Activated naive CD4-positive, alpha-beta T cell treated with anti-CD3 and anti-CD28 coated beads, Interleukin-2, amount 50 U/mL, for 24 hours (primary cell): ENCODE measurements around the gene LCNL1.

ENCODE experiments used
- H3K27ac Mint-ChIP-seq: one replicate; pipeline ENCODE4 v1.8.0; 2021; ENCODE audit warnings: mild to moderate bottlenecking, mixed read lengths
- H3K27me3 Mint-ChIP-seq: one replicate; pipeline ENCODE4 v1.8.0; 2021; ENCODE audit warnings: mixed read lengths
- H3K36me3 Mint-ChIP-seq: one replicate; pipeline ENCODE4 v1.8.0; 2021; ENCODE audit warnings: mixed read lengths
- H3K4me1 Mint-ChIP-seq: one replicate; pipeline ENCODE4 v1.8.0; 2021; ENCODE audit warnings: mixed read lengths
- H3K4me3 Mint-ChIP-seq: one replicate; pipeline ENCODE4 v1.8.0; 2021; ENCODE audit warnings: mild to moderate bottlenecking, mixed read lengths
- H3K9me3 Mint-ChIP-seq: one replicate; pipeline ENCODE4 v1.8.0; 2021; ENCODE audit warnings: mixed read lengths

The LCNL1 gene

DNA sequence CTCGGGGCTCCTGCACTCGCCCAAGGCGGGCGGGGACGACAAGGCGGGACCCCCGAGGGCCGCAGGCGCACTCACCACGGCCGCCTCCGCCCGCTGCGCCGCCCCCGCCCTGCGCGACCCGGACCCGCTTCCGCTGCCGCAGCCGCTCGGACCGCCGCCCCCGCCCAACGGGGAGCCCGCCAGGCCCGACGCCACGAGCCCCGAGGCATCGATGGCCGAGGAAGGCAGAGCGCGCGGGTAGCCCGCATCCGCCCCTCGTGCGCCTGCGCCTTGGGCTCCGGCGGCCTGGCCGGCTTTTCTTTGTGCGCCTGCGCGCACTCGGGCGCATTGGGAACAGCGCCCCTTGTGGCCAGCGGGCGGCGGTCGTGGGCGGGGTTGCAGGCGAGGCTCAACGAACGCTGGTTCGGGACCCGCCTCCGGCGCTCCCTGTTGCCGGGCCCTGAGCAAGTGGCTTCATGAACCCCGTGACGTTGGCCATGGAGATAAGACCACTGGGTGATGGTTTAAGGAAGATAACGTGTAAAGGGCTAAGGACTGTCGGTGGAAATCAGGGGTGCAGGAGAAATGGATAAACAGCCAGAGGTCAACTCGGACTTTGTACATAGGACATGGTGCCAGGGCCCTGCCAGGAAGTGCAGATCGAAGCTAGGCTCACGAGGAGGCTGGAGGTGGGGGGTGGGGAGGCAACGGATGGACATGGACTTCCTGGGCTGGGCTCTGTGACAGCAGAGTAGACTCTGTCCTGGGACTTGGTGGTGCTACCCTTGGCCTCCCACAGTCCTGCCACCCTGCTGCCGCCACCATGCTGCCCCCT, 38.1 kb upstream of the LCNL1 start, which contains the start of the genes C8G and FBXW5:
TSS of gene C8G (plus strand) at position 725 of the 814 bp plus-strand sequence. CDS start at position 803, 78 bp downstream.
TSS of gene FBXW5 (minus strand) at position 220 of the 814 bp plus-strand sequence. CDS start 655 bp downstream, outside the sequence.
- Mint-ChIP-seq H3K4me1 (peaks cover 9% of the 10 kb centered on the region), H3K36me3 (peaks cover 1% of the 10 kb centered on the region), H3K27ac (peak within 1 kb of the TSS; percentile 84), H3K27me3 (no peaks in the 10 kb centered on the region), H3K9me3 (no peaks in the 10 kb centered on the region), H3K4me3 (peak within 1 kb of the TSS; percentile 85)

DNA sequence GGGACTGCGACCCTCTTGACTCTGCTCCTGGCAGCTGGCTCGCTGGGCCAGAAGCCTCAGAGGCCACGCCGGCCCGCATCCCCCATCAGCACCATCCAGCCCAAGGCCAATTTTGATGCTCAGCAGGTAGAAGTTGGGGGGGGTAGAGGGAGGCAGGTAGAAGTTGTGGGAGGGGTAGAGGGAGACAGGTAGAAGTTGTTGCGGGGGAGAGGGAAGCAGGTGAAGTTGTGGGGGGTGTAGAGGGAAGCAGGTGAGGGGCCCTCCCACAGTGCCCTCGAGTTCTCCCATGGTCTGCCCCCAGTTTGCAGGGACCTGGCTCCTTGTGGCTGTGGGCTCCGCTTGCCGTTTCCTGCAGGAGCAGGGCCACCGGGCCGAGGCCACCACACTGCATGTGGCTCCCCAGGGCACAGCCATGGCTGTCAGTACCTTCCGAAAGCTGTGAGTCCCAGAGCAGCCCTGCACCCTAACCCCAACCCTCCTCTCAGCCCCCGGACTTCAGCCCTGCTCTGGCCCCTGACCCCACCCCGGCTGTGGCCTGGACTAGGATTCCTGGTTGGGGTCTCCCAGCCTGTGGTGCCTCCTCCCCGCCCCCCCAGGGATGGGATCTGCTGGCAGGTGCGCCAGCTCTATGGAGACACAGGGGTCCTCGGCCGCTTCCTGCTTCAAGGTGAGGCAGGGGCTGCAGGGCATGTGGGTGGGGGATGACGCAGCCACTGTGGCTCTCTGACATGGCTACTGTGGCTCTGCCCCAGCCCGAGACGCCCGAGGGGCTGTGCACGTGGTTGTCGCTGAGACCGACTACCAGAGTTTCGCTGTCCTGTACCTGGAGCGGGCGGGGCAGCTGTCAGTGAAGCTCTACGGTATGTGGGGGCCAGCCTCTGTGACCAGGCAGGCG, 37.2 kb upstream of the LCNL1 start:
- no peaks in the 10 kb centered on the region for H3K27me3 Mint-ChIP-seq
- H3K36me3 Mint-ChIP-seq, result peaks cover 1% of the 10 kb centered on the region
- H3K27ac Mint-ChIP-seq, result no peak overlapping the region
- H3K4me1 Mint-ChIP-seq, result peaks cover 9% of the 10 kb centered on the region
- no peak overlapping the region for H3K4me3 Mint-ChIP-seq
- no peaks in the 10 kb centered on the region for H3K9me3 Mint-ChIP-seq

DNA sequence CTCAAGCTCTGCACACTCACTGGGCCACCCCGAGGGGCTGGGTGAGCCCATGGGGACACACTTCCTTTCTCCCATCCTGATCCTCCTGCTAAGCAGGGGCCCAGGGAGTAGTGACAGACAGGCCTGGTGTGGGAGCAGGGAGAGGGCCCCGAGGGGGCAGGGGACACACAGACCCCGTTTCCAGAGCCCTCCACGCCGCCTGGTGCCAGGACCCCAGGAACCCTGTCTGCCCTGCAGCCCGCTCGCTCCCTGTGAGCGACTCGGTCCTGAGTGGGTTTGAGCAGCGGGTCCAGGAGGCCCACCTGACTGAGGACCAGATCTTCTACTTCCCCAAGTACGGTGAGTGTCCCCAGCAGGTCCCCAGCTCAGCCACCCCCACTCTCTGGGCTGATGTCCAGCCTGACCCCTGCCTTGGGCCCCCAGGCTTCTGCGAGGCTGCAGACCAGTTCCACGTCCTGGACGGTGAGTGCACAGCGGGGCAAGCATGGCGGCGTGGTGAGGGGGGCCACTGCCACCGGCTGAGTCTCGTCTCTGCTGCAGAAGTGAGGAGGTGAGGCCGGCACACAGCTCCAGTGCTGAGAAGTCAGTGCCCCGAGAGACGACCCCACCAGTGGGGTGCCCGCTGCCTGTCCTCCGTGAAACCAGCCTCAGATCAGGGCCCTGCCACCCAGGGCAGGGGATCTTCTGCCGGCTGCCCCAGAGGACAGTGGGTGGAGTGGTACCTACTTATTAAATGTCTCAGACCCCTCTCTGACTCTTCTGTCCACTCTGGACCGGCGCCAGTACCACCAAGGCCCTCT, 36.4 kb upstream of the LCNL1 start:
- H3K36me3 Mint-ChIP-seq, result peaks cover 1% of the 10 kb centered on the region
- H3K4me1 Mint-ChIP-seq, result peaks cover 9% of the 10 kb centered on the region
- H3K9me3 Mint-ChIP-seq, result no peaks in the 10 kb centered on the region
- no peak overlapping the region for H3K4me3 Mint-ChIP-seq
- no peaks in the 10 kb centered on the region for H3K27me3 Mint-ChIP-seq
- H3K27ac Mint-ChIP-seq, result no peak overlapping the region

DNA sequence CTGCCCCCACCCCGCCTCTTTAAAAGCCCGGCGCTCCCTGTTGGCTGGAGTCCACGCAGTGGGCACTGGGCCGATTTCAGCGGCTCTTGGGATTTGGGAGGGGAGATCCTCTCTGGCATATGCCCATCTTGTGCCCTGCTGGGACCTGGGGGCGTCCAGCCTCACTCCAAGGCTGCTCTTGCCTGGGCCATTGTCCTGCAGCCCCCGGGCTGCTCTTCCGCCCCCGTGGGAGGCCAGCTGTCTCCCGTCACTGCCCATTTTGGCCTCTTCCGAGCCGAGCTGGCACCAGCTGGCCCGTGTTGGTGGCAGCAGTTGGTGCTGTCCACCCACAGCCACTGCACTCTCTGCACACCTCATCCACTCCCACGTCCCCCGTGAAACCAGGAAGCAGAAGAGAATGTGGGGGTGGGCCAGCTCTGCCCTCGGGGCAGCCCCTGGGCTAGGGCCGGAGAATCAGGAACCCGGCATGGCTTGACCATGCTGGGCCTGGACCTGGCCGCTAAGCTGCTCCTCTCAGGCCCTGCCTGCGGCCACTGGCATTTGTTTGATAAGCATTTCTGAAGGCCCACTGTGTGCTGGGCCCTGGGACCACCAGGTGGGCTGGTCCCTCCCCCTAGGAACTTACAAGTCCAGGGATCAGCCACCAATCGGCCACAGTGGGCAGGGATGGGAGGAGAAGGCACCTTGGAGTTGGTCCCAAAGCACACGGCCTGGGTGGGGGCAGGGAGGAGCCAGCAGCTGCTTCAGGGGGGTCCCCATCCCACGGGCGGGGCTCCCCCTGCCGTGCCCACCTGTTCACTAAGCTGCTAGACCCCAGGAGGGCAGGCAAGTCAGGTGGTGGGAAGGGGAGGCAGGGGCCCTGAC, 35.5 kb upstream of the LCNL1 start:
- Mint-ChIP-seq H3K4me1 (peaks cover 9% of the 10 kb centered on the region), H3K36me3 (no peaks in the 10 kb centered on the region), H3K27me3 (no peaks in the 10 kb centered on the region), H3K27ac (no peak overlapping the region), H3K4me3 (no peak overlapping the region), H3K9me3 (no peaks in the 10 kb centered on the region)

DNA sequence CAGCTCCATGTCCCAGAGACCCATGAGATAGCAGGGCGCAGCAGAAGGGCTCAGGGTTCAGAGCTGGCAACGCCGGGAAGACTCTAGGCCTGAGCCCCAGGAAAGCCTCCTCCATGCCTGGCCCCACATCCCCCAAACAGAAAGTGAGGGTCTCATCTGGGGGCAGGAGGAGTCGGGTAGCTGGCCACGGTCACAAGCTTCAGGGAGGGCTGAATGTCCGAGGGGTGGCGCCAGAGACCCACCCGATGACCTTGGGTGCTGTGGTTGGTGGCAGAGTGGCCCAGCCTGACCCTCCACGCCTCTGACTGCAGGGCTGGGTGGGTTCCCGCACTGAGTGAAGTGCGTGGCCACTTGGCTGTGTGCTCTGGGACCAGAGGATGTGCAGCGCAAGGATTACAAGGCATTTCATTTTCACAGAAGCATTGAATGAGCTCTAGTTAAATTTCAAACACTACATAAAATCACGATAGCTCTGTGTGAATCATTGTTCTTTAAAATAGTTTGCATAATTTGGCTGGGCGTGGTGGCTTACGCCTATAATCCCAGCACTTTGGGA, 34.8 kb upstream of the LCNL1 start:
- no peak overlapping the region for H3K27ac Mint-ChIP-seq
- peak overlapping the region; percentile 52 for H3K4me3 Mint-ChIP-seq
- no peaks in the 10 kb centered on the region for H3K9me3 Mint-ChIP-seq
- peaks cover 4% of the 10 kb centered on the region for H3K4me1 Mint-ChIP-seq
- no peaks in the 10 kb centered on the region for H3K36me3 Mint-ChIP-seq
- no peaks in the 10 kb centered on the region for H3K27me3 Mint-ChIP-seq

DNA sequence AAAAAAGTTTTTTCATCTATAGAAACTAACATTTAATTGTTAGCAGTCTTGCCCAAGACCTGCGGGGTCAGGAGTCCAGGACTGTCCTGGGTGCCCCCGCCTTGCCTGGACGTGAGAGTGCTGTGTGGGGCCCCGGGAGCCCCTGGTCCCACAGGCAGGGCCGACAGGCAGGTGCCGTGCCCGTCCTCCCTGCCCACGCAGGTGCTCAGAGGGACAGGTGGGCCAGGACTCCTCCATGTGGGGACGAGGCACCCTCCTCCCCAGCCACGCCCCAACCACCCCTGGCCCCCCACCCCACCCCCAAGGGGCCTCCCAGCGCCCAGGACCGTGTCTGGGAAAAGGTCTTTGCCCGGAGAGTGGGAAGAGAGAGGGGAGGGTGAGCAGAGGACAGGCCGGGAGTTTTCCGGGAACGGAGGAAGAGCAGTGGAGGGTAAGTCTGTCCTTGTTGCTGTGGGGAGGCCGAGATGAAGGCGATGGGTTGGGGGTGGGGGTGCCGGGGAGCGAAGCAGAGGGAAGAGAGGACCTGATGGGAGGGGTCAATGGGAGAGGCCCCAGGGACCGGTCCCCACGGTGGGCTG, 33.5 kb upstream of the LCNL1 start:
- H3K9me3 Mint-ChIP-seq, result no peaks in the 10 kb centered on the region
- no peaks in the 10 kb centered on the region for H3K36me3 Mint-ChIP-seq
- H3K4me1 Mint-ChIP-seq, result peaks cover 4% of the 10 kb centered on the region
- H3K27ac Mint-ChIP-seq, result no peak overlapping the region
- H3K27me3 Mint-ChIP-seq, result no peaks in the 10 kb centered on the region
- peak overlapping the region; percentile 81 for H3K4me3 Mint-ChIP-seq

DNA sequence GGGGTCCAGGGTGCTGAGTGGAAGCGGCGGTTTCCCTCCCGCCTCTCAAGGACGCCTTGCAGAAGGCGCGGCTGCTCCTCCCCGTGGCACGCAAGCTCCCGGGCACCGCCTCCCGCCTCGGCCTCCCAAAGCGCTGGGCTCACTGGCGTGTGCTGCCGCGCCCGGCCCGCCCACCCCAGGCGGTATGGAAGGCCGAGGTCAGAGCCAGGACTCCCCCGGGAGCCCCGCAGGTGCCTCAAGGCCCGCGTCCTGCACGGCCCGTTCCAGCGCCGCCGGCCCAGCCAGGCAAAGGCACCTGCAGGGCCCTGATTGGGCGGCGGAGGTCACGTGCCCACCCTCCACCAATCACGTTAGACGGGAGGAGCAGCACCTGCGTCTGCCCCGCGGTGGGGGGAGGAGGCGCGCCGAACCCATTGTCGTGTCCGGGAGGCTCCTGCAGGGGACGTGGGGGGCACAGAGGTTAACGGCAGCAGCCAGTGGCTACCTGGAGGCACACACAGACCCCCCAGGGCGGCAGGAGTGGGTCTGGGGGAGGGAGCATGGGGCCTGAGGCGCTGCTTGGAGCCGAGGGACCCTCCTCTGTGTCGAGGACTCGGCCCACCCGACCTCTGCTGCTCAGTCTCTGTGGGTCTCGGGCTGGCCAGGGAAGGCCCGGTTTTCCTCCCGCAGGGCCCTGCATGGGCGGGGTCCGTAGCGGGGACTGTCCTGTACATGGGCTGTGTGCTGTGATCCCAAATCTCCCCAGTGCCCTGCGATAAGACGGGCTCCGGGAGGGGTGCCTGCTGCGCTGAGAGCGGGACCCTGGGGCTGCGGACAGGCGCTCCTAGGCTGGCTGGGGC, 32.8 kb upstream of the LCNL1 start:
- H3K9me3 Mint-ChIP-seq, result no peaks in the 10 kb centered on the region
- peak overlapping the region; percentile 80 for H3K27ac Mint-ChIP-seq
- peak overlapping the region; percentile 82 for H3K4me3 Mint-ChIP-seq
- H3K36me3 Mint-ChIP-seq, result no peaks in the 10 kb centered on the region
- H3K4me1 Mint-ChIP-seq, result no peaks in the 10 kb centered on the region
- no peaks in the 10 kb centered on the region for H3K27me3 Mint-ChIP-seq

DNA sequence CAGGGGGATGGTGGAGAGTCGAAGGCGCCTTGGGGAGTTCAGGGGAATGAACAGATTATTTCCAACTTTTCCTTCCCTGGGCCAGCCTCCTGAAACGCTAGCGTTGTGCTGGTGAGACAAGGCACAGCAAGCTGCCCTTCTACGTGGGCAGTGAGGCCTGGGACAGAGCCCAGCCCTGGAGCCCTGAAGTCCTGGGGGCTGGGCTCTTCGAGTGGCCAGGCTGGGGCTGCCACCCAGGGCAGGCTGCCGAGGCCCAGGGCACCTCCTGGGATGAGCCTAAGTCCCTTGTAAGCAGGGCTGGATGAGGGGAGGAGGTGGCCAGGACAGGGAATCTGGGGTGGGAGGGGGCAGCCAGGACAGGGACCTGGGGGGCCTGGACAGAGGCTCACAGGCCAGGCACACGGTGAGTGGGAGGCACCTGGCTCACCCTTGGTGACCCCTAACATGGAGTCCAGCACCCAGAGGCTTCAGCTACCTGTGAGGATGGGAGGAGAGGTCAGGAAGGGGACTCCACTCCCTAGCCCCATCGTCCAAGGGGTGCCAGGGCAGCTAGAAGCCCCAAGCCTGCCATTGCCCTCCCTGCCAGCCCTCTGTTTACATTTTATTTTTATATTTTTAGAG, 32.0 kb upstream of the LCNL1 start:
- Mint-ChIP-seq H3K4me1 (no peaks in the 10 kb centered on the region), H3K4me3 (peak overlapping the region; percentile 82), H3K36me3 (no peaks in the 10 kb centered on the region), H3K9me3 (no peaks in the 10 kb centered on the region), H3K27ac (no peak overlapping the region), H3K27me3 (no peaks in the 10 kb centered on the region)

DNA sequence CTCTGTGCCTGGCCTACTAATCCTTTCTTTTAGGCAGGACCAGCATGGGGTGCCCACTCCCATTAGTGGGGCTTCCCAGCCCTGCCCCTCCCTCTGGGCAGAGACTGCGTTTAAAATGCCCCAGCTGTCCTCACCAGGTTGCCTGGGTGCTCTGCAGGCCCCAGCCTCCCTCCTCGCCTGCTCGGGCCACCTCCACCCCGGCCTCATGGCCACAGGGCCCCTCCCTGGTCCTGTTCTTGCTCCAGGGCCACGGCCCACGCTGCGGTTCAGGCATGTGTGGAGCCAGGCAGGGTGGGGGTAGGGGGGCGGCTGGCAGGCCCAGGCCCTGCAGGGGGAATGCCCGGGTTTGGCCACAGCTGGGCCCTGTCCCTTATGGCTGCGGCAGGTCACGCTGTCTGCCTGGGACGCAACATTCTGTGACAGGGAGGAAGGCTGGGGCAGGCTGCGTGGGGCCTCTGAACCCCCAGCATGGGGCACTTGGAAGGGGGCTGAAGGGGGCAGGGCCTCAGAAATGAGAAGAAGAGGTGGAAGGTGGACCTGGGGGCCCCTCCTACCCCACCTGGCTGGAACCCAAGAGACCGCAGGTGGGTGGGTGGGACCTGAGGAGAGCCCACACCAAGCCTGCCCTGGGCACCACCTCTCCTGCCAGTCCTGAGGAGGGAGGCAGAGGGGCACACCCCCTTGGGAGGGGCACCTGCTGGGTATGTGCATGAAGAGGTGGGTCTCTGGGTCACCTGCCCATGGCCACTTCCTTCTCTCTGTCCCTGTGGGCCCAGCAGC, 31.1 kb upstream of the LCNL1 start, which contains the start of gene LCN12:
TSS of gene LCN12 (plus strand) at position 733 of the 780 bp plus-strand sequence. CDS start 55 bp downstream, outside the sequence.
- peaks cover 4% of the 10 kb centered on the region for H3K9me3 Mint-ChIP-seq

DNA sequence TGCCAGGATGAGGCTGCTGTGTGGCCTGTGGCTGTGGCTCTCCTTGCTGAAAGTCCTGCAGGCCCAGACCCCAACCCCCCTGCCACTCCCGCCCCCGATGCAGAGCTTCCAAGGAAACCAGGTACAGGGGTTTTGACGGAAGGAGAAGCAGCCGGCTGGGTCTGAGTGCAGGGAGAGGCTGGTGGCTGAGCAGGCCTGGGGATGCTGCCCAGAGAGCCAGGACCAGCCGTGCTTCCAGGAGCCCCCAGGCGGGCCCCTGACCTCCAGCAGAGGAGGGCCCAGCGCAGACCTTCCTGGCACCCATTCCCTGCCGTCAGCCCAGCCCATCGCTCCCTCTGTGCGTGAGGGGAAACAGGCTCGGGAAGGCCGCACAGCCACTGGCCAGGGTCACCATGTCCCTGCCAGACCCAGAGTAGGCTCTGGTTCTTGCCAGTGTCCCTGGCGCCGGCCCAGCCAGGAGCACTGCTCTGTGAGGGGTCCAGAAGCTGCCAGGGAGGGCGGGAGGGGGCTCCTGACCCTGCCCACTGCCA, 30.4 kb upstream of the LCNL1 start:
- no peak overlapping the region for H3K27ac Mint-ChIP-seq
- H3K27me3 Mint-ChIP-seq, result no peaks in the 10 kb centered on the region

More for the DNA sequence above, 31.1 kb upstream of the LCNL1 start, which contains the start of gene LCN12:
- no peak within 1 kb of the TSS for H3K27ac Mint-ChIP-seq
- no peaks in the 10 kb centered on the region for H3K27me3 Mint-ChIP-seq
- peak within 1 kb of the TSS; percentile 4 for H3K4me3 Mint-ChIP-seq
- no peaks in the 10 kb centered on the region for H3K4me1 Mint-ChIP-seq
- peaks cover 2% of the 10 kb centered on the region for H3K36me3 Mint-ChIP-seq

DNA sequence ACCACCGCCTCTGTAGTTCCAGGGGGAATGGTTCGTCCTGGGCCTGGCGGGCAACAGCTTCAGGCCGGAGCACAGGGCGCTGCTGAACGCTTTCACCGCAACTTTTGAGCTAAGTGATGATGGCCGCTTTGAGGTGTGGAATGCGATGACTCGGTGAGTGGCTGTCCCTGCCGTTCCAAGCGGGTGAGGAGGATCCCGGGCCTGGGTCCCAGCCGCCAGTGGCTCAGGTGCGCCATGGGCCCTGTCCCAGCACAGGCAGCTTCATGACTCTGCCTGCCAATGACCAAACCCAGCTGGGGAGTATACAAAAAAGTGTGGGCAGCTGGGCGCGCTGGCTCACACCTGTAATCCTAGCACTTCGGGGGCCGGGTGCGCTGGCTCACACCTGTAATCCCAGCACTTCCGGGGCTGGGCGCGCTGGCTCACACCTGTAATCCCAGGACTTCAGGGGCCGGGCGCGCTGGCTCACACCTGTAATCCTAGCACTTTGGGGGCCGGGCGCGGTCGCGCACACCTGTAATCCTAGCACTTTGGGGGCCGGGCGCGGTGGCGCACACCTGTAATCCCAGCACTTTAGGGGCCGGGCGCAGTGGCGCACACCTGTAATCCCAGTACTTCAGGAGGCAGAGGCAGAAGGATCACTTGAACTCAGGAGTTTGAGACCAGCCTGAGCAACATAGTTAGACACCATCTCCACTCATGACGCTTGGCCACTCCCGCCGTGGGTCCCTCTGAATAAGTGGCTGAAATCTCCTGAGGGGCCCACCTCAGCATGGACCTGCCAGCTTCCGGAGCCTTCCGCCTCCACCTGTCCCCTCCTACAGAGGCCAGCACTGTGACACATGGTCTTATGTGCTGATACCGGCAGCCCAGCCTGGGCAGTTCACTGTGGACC, 29.7 kb upstream of the LCNL1 start:
- no peaks in the 10 kb centered on the region for H3K4me1 Mint-ChIP-seq
- H3K36me3 Mint-ChIP-seq, result peaks cover 2% of the 10 kb centered on the region
- peaks cover 5% of the 10 kb centered on the region for H3K9me3 Mint-ChIP-seq
- H3K27ac Mint-ChIP-seq, result no peak overlapping the region
- H3K27me3 Mint-ChIP-seq, result no peaks in the 10 kb centered on the region
- no peak overlapping the region for H3K4me3 Mint-ChIP-seq

More for the DNA sequence above, 30.4 kb upstream of the LCNL1 start:
- Mint-ChIP-seq H3K4me1 (no peaks in the 10 kb centered on the region), H3K36me3 (peaks cover 2% of the 10 kb centered on the region), H3K4me3 (no peak overlapping the region), H3K9me3 (peaks cover 5% of the 10 kb centered on the region)
